HL-60/S4 treated with retinoic acid at 250 ng/mL for 4 days and 3 days (cell line): ENCODE results near the gene MRPS18B.

Source experiments
- in situ Hi-C: fragments of 300-500 bp; cut with MboI; formaldehyde crosslinking; loops from 2 replicates; pipeline ENCODE4 v1.7.0; 2022; ENCODE audit warnings: low sequenced_read_pairs

Gene MRPS18B

DNA sequence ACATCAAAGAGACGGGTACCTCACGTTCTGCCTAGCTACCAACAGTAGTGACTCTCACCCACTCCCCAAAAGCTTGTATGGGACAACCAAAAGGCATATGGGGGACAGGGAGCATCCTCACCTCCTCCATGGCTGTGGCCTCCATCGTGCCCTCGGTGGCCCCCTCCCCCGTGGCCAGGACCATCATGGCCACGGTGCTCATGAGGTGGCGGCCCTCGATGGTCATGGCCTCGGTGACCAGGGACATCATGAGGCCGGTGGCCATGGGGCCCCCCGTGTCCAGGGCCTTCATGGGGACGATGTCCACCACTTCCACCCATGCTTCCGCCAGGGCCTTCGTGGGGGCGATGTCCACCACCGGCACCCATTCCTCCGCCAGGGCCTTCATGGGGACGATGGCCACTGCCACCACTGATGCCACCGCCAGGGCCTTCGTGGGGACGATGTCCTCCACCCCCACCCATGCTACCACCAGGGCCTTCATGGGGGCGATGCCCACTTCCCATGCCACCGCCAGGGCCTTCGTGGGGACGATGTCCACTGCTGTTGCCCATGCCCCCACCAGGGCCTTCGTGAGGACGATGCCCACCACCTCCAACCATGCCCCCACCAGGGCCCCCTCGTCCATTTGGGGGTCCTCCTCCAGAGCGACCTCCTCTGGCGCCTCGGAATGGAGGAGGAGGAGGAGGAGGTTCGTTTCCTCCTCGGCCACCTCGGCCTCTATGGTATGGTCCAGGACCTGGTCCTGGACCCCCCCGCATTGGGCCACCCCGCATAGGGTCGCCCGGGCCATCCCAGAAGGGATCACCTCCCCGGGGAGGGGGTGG, 15.6 kb upstream of the MRPS18B start:
- in situ Hi-C loops, result no loop called here

DNA sequence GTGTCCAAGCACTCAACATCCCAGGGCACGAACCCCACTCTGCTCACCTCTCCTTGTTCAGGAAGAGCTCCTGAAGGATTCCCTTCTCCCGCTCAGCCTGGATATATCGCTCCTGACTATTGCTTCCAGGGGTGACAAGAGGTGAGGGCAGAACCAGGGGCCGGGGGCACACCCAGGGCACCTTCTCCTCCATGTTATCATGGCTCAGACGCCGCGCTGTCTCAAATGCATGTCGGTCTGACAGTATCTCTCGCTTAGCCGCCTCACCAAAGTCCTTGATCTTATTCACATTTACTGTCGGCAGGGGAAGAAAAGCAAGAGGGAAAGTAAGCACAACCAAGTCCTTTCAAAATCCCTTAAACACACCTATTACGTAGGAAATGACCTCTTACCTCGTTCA, 13.7 kb upstream of the MRPS18B start:
- in situ Hi-C loops, result no loop called here

DNA sequence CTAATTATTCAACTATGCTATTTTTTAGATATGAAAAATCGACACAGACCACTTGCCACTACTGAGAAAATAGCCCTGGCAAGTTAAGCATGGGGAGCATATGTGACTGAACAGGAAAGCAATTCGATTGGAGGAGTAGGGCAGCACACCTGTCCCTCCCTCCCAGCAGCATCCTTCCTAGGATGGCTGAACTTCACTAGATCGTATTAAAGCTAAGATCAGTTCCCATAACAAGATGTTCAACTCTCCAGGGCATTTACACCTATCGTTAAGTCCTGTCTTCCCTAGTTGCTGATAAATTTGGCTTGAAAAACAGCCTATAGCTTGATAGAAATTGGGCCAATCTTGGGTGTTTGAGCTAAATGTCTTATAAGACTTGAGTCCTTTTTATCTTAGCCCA, 7.6 kb upstream of the MRPS18B start:
- in situ Hi-C loops, result no loop called here

DNA sequence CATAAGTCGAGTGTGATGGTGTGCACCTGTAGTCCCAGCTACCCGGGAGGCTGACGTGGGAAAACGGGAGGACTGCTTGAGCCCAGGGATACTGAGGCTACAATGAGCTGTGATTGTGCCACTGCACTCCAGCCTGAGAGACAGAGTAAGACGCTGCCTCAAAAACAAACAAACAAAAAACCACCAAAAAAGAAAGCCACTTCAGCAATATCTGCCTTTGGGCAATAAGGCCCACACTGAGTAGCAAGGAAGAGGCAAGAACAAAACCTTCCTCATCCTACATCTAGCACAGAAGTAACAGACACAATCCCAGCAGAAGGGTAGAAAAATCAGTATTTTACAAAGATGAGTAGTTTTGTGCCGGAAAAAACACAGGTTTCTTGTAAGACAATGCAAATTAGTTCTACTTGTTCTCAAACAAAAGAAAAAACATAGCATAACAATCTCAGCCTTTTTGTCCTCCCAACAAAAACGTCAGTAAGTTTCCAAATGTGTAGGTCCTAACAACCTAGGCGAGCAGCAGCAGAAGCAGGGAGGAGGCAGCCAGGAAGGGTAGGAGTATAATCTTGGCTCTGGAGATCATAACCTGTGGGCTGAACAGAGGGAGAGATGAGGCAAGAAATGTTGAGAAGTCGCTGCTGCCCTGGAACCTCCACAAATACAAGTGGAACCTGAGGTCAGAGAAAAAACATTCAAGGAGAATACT, 6.3 kb upstream of the MRPS18B start:
- in situ Hi-C loops, result no loop called here

GRCh38 chr6:30611856-30612194, 5.8 kb upstream of the MRPS18B start:
- in situ Hi-C loops, result no loop called here

- in situ Hi-C loops, result no loop called here
These were observed 5.4 kb upstream of the MRPS18B start for GRCh38 chr6:30612213-30612612.

DNA sequence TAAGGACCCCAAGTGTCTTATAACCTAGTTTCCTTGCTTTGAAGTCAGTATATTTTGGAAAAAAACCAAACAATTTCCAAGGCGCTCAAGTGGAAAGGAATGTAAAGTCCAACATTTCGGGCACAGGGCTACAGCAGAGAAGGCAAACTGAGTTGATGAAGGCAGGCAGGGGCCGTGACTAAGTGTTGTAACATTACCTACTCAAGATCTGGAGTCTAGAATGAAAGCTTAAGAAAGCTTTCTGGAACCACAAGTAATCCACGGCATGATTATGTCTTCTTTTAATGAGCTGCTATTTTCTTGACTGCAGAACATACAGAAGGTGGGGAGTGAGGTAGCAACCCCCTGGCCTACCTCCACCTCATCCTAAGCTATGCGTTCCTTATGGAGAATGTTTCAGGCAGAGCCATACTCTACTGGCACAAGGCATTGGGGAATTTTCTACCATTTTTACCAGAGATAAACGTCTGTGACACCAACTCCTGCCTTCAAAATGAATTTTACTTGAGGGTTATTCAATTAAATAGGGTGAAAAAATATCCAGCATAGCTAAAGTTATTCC, 4.9 kb upstream of the MRPS18B start:
- in situ Hi-C loops, result no loop called here

DNA sequence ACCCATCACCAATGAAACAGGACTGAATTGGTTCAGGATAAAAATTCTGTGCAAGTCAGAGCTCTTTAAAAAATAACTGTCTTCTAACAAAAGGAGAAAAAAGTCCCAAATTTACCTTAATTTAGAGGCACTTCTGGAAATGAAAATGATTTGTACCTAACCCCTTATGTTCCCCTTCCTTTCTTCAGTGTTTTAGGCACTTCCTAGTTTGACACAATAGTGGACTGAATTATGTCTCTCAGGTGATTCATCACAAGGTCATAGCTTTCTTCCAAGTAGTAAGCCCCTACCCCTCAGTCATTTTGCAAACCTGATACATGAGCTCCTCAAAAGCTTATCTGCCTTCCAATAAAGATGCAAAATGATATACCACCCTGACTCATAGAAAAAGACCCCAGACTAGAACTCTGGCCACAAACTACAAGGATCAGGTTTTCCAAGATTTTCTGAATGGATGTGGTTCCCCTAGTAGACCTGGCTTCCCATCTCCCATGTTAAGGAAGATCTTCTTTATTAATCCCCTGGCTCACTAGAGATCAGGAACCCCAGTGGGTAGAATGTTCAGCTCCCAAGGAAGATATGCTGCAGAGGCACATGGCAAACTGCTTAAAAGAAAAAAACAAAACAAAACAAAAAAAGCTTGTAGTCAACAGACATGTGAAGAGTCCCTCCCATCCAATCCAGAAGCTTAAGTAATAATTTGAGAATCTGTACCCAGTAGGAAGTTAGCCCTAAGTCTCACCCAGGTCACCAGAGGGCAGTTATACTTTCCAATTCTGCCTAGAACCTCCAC, 4.2 kb upstream of the MRPS18B start:
- in situ Hi-C loops, result no loop called here

DNA sequence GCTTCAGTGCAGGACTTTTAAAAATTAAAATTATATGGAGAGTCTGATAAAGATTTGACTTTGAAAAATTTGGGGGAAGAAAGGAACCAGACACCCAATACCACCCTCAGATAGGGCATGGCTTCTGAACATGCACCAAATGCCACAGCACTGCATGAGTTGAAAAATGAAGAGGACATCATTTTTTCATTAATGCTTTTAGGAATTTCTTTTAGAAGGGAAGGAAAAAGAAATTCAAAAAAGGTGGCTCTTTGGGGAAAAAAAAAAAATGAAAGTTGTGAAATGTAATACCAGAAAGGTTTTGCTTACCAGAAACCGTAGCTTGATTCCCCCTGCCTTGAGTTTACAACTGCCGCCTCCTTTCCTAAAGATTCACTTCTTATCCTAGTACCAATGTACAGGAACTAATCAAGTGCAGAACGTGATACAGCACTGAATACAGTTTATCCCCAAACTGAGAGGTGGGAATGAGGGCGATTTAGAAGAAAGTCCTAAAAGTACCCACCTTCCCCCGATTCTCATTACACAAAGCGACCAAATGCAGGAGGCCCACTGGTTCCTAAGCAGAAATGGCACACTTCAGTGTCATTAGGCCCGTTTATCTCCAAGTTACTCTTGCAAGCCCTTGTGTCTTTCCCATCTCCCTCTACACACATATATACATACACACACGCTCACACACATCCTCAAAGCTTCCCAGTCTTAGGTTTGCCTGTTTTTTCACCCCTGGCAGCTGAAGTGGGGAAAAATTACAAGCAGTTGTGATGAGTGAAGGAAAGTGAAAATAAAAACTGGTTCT, 3.4 kb upstream of the MRPS18B start:
- in situ Hi-C loops, result no loop called here

GRCh38 chr6:30614843-30615218, 2.8 kb upstream of the MRPS18B start:
- in situ Hi-C loops, result no loop called here

DNA sequence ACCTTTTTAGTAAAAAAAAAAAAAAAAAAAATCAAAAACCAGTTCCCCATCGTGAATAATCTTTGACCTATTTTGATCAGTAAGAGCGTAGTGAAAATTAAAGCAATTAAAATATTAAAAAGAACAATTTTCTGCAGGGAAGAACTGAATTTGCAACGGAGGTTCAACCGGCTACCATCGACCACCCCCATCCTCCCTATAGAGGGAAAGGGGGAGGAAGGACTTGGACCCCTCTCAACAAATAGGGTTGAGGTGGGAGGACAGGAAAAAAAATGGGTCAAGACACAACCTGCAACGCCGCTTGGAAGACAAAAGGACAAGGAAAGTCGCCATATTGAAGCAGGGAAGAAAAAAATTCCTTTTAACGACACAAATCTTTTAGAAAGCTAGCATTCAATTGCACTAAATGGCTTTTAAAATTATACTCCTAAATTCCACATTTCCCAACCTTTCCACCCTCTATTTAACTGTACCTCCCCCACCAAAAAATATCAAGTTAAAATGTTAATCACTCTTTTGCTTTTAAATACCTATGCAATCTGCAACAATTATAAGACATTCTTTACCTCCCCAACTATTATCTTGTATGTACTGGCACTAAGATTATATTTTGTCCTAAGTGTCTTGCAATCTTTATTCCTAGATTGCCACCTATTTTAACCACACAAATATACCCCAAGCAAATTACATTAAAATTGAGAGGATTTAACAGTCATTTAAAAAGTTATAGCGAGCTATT, 2.3 kb upstream of the MRPS18B start:
- in situ Hi-C loops, result no loop called here

- in situ Hi-C loops, result no loop called here
These were observed 1.5 kb upstream of the MRPS18B start for GRCh38 chr6:30615958-30616810.

DNA sequence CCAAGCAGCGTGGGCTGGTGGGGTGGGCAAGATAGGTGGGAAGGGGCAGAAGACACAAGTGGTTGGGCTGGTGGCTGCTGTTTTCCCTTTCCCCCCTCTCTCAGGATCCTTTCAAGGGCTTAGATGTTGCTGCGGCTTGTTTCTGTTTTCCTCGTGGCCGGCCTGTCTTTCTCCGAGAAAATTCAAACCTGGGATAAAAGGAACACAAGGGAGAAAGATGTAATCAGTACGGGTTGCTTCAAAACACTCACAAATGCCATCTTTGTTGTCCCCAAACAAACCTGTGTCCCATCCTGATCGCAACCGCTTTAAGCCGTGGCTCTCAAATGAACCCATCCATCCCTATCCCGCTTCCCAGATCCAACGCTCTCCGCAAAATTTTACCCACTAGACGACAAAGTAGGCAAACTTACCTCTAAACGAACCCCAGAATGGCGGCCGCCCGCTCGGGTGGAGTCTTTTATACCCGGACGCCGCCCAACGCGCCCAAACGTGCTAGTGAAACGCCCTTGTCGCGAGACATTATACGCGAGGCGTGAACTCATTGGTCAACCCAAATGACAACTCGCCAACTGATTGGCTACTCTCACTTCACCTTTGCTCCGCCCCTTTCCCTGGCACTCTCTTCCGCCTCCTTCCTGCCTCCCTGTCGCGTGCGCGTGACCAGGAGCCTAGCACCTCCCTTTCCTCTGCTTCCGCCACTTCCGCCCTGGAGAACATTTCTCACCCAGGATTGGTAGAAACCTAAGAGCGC, 652 bp upstream of the MRPS18B start, which contains the start of gene PPP1R10:
Gene PPP1R10 (minus strand): TSS at position 433 of the 754 bp plus-strand sequence. CDS start 7,299 bp downstream, outside the sequence.
- in situ Hi-C loops, result no loop called here

DNA sequence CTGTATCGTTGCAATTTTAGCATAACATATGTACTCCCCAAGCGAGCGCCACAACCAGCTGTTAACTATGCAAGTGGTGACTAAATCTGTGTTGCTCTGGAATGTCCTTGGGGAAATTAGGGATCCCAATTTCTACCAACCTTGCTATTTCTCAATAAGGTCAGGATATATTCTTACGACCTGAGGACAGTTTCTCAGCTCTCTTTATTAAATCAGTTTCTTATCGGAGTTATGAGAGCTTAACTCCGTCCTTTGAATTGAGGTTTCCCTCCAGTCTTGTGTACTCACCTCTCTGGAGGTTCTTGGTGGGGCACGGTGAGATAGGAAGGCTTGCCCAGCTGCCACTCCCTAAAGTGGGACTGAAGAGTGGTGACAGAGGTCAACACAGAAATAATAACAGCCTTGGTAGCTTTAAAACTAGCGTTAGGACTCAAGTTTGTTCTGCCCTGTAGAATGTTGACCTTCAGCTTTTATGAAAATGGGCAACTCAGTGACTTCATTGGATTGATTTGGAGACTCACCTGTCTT, 694 bp downstream of the MRPS18B start:
- in situ Hi-C loops, result no loop called here

- in situ Hi-C loops, result no loop called here
These were observed 1.9 kb downstream of the MRPS18B start for GRCh38 chr6:30619561-30619960.

DNA sequence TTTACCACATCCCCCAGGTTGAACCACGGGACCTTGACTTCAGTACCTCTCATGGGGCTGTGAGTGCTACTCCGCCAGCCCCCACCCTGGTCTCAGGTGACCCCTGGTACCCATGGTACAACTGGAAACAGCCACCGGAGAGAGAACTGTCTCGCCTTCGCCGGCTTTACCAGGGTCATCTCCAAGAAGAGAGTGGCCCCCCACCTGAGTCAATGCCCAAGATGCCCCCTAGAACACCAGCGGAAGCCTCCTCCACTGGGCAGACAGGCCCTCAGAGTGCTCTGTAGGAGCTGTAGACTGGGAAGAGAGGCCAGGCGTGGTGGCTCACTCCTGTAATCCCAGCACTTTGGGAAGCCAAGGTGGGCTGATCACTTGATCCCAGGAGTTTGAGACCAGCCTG, 7.9 kb downstream of the MRPS18B start:
- in situ Hi-C loops, result no loop called here

DNA sequence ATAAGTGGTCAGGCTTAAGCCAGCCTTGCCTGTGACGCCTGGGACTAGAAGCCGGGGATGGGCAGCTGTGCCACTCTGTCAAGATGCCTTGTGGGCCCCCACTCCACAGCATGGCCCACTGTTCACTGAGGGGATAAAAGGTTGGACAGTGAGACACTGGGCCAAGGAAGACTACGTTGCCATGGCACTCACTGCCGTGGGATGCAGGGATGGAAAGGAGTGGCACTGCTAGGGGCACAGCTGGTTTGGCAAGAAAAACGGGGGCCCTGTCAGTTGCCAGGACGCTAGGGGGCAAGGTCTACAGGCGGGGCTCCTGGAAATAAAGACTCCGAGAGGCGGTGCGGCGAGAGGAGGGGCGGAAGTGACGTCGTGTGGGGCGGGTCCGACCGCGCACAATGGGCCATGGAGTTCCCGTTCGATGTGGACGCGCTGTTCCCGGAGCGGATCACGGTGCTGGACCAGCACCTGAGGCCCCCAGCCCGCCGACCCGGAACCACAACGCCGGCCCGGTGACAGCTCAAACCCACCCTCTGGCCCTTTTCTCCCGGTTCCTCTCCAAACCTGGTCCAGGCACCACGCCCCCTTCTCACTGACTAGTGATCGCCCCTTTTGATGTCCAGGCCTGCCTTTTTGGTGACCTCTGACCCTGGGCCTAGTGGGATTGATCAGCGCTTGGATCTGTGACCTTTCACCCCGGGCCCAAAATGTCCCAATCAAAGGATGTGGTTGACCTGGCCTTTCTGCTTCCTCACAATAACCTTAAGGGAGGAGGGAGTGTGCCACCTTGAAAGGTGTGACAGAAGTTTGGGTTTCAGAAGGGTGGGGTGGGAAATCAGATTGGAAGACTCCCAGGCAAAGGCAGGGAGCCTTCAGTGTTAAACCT, 9.1 kb downstream of the MRPS18B start, which contains the start of gene ATAT1:
Gene ATAT1 (plus strand): TSS at position 391 of the 883 bp plus-strand sequence.
- in situ Hi-C loops, result no loop called here
